Peyer's patch (tissue), 4 donors: ENCODE data around the gene ADCY6.

Experiments used
- CTCF ChIP-seq, 6 experiments: fragments of 450-650 bp in 4 of 6; fragments of 200-600 bp in 2 of 6; sonication (generic) in 1 of 6; IDR thresholded peaks; one replicate each; pipeline ENCODE4 v1.5.1; 2017 to 2019; ENCODE audit warnings: antibody characterized with exemption in 6 of 6, mild to moderate bottlenecking in 3 of 6, moderate library complexity in 1 of 6
- POLR2A ChIP-seq, 2 donors: fragments of 450-650 bp; IDR thresholded peaks; one replicate each; pipeline ENCODE4 v1.5.1; 2017; ENCODE audit warnings: antibody characterized with exemption in 2 of 2, mild to moderate bottlenecking in 2 of 2, moderate library complexity in 2 of 2

GRCh38 chr12:48823281-48823680 is 34.4 kb upstream of the ADCY6 start:
- TF ChIP-seq CTCF (IDR thresholded peaks at IDR 0.05) (no peak), POLR2A (IDR thresholded peaks at IDR 0.05) (no peak)
